ENCODE data around the gene DNASE1L1. TPM values are rescaled to one million over a fixed set of nuclear protein-coding genes. Genes with fewer than 3 reads are reported as not detected.
"Not testable (repeated sequence)": the region's sequence is repeated elsewhere in the genome, so short reads cannot be mapped to it uniquely, and the experiment has no call there.

DNASE1L1 gene
- polyA plus RNA-seq, 1 donor from 2014 or later = 9.2 TPM

GRCh38 chrX:154388649-154389048, 20.4 kb downstream of the DNASE1L1 start:
- not testable (repeated sequence) for H3K4me3 ChIP-seq (ENCODE audit: low read length); H3K27ac ChIP-seq (ENCODE audit: low read length); H3K79me2 ChIP-seq (replicated peaks; ENCODE audit: insufficient read depth, low read length); H3K9ac ChIP-seq (ENCODE audit: low read length); H3F3A ChIP-seq (ENCODE audit: insufficient read depth, low read length, poor library complexity, severe bottlenecking); H3K9me2 ChIP-seq (ENCODE audit: insufficient read depth, low read length); H3K9me3 ChIP-seq (ENCODE audit: low read length); H3K36me3 ChIP-seq (ENCODE audit: insufficient read depth, low read length); H2AFZ ChIP-seq (ENCODE audit: low read depth, low read length); H3K27me3 ChIP-seq (ENCODE audit: insufficient read depth, low read depth, low read length); H4K20me1 ChIP-seq (ENCODE audit: insufficient read depth); H3K4me2 ChIP-seq (ENCODE audit: low read length)

- H3K9me3 ChIP-seq (ENCODE audit: low read length); H3K36me3 ChIP-seq (ENCODE audit: insufficient read depth, low read length); H3K4me2 ChIP-seq (ENCODE audit: low read length); H3K4me3 ChIP-seq (ENCODE audit: low read length); H4K20me1 ChIP-seq (ENCODE audit: insufficient read depth); H3K9me2 ChIP-seq (ENCODE audit: insufficient read depth, low read length); H3K9ac ChIP-seq (ENCODE audit: low read length); H3F3A ChIP-seq (ENCODE audit: insufficient read depth, low read length, poor library complexity, severe bottlenecking); H3K79me2 ChIP-seq (replicated peaks; ENCODE audit: insufficient read depth, low read length); H3K27me3 ChIP-seq (ENCODE audit: insufficient read depth, low read depth, low read length); H3K27ac ChIP-seq (ENCODE audit: low read length); H2AFZ ChIP-seq (ENCODE audit: low read depth, low read length): not testable (repeated sequence)
Measured at GRCh38 chrX:154388094-154388493, 21.0 kb downstream of the DNASE1L1 start.

GRCh38 chrX:154384284-154384892, 24.7 kb downstream of the DNASE1L1 start:
- Histone ChIP-seq H3K79me2 (replicated peaks; ENCODE audit: insufficient read depth, low read length) (peaks cover 9% of the 10 kb centered on the region), H3K4me3 (ENCODE audit: low read length) (no peak overlapping the region), H3K27me3 (ENCODE audit: insufficient read depth, low read depth, low read length) (no peaks in the 10 kb centered on the region), H3K4me2 (ENCODE audit: low read length) (no peak overlapping the region), H2AFZ (ENCODE audit: low read depth, low read length) (no peak overlapping the region), H4K20me1 (ENCODE audit: insufficient read depth) (no peaks in the 10 kb centered on the region), H3K9me3 (ENCODE audit: low read length) (no peaks in the 10 kb centered on the region), H3F3A (ENCODE audit: insufficient read depth, low read length, poor library complexity, severe bottlenecking) (no peaks in the 10 kb centered on the region), H3K36me3 (ENCODE audit: insufficient read depth, low read length) (no peaks in the 10 kb centered on the region), H3K9ac (ENCODE audit: low read length) (no peak overlapping the region), H3K9me2 (ENCODE audit: insufficient read depth, low read length) (no peaks in the 10 kb centered on the region), H3K27ac (ENCODE audit: low read length) (no peak overlapping the region)
- no peak for TF ChIP-seq EP300 (conservative IDR thresholded peaks at IDR 0.05; ENCODE audit: poor library complexity, severe bottlenecking)
- no peak for TF ChIP-seq EZH2 (IDR thresholded peaks at IDR 0.05; ENCODE audit: borderline replicate concordance, insufficient read depth, low read length, poor library complexity, severe bottlenecking)
- no peak for TF ChIP-seq REST (IDR thresholded peaks at IDR 0.05; ENCODE audit: borderline replicate concordance)
- TF ChIP-seq POLR2AphosphoS5 (IDR thresholded peaks at IDR 0.05) = no peak
- no peak for TF ChIP-seq MXI1 (conservative IDR thresholded peaks at IDR 0.05; ENCODE audit: poor library complexity, severe bottlenecking)
- TF ChIP-seq RAD21 (conservative IDR thresholded peaks at IDR 0.05) = no peak
- TF ChIP-seq SMC3 (conservative IDR thresholded peaks at IDR 0.05; ENCODE audit: poor library complexity) = no peak
- TF ChIP-seq TAF1 (IDR thresholded peaks at IDR 0.05; ENCODE audit: low read depth) = no peak
- no peak for TF ChIP-seq CTCF (IDR thresholded peaks at IDR 0.05; ENCODE audit: poor library complexity, severe bottlenecking)

Measured in neural cell (in vitro differentiated cells).